Ecto neural progenitor cell (in vitro differentiated cells): Measurements from ENCODE around the gene ANKRD7.
"Not testable (repeated sequence)": the region's sequence is repeated elsewhere in the genome, so short reads cannot be mapped to it uniquely, and the experiment has no call there.

Experiments used
- DNase-seq: peaks from one replicate; pipeline ENCODE4 v3.0.0-alpha.2; 2018; ENCODE audit warnings: low spot score

The ANKRD7 gene

DNA sequence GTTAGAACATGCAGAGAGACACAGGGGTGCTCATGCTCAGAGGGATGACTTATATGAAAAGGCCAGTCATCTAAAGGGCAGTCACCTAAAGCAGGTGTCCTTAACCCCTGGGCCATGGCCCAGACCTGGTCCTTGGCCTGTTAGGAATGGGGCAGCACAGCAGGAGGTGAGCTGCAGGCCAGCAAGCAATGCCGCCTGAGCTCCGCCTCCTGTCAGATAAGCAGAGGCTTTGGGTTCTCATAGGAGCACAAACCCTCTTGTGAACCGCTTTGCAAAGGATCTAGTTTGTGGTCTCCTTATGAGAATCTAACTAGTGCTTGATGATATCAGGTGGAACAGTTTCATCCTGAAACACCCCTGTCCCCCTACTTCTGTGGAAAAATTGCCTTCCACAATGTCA, 14.5 kb downstream of the ANKRD7 start:
- DNase-seq, result no peak

DNA sequence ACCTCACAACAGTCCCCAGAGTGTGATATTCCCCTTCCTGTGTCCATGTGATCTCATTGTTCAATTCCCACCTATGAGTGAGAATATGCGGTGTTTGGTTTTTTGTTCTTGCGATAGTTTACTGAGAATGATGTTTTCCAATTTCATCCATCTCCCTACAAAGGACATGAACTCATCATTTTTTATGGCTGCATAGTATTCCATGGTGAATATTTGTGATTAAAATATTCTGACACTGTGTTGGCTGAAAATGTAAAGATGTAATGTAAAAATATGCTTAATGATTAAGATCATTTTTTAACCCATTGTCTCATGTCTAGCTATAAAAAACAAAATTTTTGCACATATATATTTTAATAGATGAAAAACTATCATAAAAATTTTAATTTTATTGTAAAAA, 15.8 kb downstream of the ANKRD7 start:
- not testable (repeated sequence) for DNase-seq

DNA sequence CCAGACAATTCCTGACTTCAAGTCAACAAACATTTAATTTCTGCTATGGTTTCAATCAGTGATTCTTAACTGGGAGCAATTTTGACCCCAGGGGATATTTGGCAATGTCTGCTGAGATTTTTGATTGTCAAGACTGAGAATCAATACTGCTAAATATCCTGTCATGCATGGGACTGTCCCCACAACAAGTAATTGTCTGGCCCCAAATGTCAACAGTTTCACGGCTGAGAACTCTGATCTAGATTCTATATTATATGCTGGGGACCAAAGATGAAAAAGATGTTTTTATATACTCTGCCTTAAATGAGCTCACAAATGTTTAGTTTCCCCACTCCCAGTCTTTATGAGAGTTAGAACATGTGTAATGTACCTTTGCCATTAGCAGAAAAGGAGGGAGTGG, 19.2 kb downstream of the ANKRD7 start:
- no peak for DNase-seq

DNA sequence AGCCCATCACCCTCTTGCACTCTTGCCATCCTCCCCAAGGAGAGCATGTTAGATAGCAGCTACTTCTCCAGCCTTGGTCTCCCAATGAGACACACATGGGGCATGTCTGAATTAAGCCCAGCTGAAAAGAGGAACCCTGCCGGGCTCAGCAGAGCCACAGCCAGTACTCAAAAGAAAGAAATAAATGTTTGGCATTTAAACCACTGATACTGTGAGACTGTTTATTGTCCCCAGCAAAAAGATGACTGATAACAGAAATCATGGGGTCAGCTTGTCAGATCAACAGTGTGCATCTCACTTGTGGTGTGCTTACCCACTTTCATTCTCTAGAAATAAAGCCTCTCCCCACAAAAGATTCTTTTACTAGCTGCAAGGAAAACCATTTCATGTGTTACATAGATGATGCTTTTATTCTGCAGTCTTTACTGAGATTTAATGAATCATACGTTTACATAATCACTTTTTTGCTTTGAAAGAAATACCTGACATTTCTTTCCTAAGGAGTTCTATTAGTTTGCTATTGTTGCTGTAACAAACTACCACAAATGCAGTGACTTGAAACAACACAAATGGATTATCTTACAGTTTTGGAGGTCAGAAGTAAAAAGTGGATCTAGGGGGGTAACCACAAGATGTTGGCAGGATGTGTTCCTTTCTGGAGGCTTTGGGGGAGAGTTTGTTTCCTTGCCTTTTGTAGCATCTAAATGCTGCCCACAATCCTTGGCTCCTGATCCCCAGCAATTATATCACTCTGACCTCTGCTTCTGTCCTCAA, 20.9 kb downstream of the ANKRD7 start:
- no peak for DNase-seq

DNA sequence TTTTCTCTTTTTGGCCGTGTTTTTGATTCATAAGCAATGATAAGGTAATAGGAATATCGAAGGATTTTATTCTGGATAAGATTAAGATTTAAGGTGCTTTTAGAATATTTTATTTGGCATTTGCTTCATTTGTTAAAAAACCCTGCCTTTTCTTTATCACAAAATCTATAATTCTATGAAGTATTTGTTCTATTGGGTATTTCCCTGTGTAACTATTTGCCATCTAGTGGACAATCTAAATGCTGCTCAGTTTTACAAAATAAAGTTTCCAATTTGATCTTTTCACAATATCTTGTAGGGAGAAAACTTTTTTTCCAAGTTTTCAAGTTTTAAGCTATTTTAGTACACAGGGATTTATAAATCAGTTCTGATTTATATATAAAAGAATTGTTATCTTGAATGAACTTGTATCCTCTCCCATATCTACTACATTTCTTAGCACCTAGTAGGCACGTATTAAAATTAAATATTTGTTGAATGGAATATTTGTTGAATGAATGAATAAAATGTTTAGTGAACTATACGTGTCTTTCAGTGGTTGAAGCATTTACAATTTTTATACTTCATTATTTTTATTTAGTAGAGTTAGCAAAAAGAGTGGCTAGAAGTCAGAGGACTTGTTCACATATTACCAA, 26.5 kb downstream of the ANKRD7 start:
- no peak for DNase-seq

DNA sequence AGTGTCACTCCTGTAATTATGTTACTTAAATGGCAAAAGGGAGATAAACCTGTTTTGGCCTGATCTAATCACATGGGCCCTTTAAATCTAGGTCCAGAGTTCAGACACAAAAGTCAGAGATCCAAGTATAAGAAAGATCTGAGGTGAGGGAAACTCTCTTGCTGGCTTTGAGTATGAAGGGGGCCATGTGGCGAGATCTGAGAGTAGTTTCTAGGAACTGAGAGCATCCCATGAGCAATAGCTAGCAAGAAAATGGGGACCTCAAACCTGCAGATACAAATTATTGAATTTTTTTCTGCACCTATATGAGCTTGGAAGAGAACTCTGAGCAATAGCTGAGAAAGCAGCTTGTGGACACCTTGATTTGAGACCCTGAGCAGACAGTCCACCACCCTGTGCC, 27.6 kb downstream of the ANKRD7 start:
- no peak for DNase-seq

DNA sequence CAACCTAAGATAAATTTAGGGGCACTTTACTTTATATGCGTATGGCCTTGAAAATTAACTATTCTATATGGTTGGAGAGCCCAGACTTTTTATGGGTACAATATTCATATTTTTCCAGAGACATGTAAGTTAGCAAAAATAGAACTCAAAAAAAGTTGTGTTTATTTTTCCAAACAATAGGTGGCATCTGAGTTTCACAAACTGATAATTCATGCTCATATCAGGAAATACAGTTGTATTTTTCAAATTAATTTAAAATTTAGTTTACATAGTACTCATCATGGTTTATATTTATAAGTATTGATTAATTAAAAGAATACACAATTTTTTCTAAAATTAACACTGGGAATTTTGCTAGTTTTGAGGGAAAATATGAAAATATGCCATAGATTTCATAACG, 34.6 kb downstream of the ANKRD7 start:
- DNase-seq, result no peak

DNA sequence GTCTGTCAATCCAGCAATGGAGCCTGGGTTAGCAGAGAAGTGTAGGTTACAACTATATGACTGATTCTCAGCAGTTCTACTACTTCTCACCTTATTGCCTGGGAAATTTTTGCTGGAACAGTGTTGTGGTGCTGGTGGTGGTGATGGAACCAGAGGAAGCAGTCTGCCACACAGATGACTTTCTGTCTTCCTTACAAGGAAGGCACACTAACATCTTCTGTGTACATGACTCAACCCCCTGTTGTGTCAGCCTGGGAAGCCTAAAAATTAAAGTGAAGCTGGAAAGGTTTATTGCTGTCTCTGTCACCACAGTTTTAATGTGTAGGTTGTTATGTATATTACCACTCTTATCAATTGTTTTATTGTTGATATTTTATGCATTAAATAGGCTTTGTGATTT, 40.3 kb downstream of the ANKRD7 start:
- DNase-seq, result no peak

DNA sequence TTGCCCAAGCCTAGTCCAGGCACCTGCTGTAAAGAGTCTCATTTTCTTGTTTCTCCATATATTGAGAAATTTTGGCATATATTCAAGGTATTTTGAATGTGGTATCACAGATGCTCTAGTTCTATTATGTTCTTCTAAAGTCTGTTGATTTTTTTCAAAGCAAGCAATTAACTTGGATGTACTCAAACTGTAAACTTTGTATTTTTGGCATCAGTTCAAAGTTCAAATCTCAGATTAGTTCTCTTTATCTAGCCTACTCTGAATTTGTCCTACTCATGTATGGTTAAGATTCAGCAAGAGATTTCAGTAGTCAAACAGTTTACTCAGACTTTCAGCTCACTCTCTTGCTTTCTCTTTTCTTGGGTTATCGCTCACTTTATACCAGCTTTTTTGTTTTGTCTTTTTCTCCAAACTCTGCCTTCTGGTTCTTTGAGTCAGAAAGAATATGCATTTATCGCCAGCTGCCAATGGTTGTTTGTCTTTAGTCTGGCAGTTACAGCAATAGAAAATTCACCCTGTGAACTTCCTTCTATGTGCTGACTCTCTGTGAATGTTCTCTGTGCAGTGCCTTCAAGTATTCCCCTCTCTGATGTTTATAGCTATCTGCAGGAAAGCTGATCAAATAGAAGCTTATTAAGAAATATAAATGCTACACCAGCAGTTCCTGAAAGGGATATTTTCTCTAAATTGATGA, 56.0 kb downstream of the ANKRD7 start:
- DNase-seq, result no peak

DNA sequence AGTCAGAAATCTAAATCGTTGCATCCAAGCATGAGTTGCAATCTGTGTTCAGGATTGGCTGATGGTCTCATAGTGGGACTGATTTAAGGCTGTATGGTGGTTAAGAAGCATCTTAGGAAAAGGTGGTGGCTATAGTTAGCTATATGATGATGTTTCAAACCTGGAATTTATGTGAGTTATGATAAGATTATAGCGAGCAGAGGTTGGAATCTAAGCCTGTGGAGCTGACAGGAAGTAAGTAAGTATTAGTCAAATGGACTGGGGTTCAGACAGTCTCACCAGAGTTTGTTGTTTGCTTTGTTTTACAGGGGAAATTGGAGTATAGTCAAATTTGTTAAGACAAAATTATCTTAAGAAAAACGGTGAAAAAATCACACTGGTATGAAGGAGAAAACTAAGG, 56.7 kb downstream of the ANKRD7 start:
- no peak for DNase-seq

DNA sequence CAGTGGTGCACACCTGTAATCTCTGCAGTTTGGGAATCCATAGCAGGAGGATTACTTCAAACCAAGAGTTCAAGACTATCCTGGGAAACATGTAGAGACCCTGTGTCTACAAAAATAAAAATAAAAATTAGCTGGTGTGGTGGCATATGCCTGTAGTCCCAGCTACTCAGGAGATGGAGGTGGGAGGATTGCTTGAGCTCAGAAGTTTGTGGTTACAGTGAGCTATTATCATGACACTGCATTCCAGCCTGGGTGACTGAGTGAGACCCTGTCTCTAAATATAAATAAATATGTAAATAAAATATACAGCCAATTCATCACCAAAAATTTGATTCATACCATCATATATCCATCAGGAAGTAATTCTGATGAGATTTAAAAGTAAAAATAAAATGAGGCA, 60.9 kb downstream of the ANKRD7 start:
- DNase-seq, result no peak

DNA sequence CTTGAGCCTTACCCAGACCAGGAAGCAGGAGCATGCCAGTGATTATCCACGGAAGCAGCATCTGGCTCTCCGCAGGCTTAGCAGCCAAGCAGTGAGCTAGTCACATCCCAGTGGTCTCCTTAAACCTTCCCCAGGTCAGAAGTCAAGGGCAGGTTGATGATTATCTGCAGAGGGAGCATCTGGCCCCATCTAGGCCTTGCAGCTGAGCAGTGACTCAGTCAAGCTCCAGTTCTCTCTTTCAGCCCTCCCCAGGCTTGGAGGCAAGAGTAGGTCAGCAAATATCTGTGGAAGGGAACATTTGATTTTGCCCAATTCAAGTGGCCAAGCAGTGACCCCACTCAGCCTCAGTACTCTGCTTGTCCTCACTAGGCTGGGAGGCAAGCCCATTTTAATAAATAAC, 61.6 kb downstream of the ANKRD7 start:
- no peak for DNase-seq

DNA sequence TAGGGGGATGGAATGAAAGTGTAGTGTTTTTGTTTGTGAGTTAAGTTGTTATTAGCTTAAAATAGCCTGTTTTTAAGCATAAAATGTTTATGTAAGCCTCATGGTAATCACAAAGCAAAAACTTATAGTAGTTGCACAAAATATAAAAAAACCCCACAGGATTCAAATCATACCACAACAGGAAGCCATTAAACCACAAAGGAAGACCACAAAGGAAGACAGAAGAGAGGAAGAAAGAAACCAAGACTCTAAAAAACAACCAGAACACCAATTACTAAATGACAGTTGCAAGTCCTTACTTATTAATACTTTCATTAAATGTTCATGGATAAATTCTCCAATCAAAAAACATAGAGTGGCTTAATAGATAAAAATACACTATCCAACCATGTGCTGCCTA, 63.6 kb downstream of the ANKRD7 start:
- DNase-seq, result no peak

DNA sequence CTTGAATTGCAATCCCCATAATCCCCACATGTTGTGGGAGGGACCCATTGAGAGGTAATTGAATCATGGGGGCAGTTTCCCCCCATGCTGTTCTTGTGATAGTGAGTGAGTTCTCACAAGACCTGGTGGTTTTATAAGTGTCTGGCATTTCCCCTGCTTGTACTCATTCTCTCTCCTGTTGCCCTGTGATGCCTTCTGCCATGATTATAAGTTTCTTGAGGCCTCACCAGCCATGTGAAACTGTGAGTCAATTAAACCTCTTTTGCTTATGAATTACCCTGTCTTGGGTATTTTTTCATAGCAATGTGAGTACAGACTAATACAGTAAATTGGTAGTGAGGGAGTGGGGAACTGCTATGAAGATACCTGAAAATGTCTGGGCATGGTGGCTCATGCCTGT, 65.0 kb downstream of the ANKRD7 start:
- DNase-seq, result no peak
